GM13976 (cell line): ENCODE results near the gene CTNNA2.

ENCODE experiments used
- DNase-seq: peaks from one replicate; pipeline ENCODE4 v3.0.0; 2012; ENCODE audit warnings: low spot score
- in situ Hi-C: fragments of 300-500 bp; cut with MboI; formaldehyde crosslinking; loops from one replicate; pipeline ENCODE4 v1.12.0; 2022; ENCODE audit warnings: low sequenced_read_pairs, mixed read lengths, inconsistent platforms; ENCODE audit not compliant: unreplicated experiment
- TF ChIP-seq, protein P1 (sequence below): IDR thresholded peaks from 2 replicates; pipeline ENCODE4 v1.5.1; 2012; ENCODE audit warnings: borderline replicate concordance, mild to moderate bottlenecking; ENCODE audit not compliant: insufficient read depth; ENCODE audit errors: extremely low read depth, missing control alignments, control extremely low read depth

The CTNNA2 gene

DNA sequence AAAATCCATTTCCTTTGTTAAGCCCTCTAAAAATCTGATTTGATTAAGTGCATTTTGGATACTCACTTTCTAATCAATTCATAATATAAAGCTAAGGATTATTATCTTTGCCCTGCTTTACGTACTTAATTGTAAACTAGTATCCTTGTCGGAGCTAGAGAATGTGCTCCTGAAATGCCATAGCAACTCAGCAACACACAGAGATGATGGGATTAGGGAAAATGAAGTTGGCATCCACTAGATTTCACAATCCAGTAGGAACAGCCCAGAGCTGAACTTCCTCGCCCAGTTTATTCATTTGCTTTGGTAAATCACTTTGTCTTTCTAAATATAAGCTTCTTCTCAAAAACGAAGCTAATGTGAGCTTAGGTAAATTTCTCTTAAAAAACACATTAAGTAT is 386.3 kb downstream of the CTNNA2 start:
- DNase-seq: no peak
- in situ Hi-C loops: no loop called here
- TF ChIP-seq, protein P1, sequence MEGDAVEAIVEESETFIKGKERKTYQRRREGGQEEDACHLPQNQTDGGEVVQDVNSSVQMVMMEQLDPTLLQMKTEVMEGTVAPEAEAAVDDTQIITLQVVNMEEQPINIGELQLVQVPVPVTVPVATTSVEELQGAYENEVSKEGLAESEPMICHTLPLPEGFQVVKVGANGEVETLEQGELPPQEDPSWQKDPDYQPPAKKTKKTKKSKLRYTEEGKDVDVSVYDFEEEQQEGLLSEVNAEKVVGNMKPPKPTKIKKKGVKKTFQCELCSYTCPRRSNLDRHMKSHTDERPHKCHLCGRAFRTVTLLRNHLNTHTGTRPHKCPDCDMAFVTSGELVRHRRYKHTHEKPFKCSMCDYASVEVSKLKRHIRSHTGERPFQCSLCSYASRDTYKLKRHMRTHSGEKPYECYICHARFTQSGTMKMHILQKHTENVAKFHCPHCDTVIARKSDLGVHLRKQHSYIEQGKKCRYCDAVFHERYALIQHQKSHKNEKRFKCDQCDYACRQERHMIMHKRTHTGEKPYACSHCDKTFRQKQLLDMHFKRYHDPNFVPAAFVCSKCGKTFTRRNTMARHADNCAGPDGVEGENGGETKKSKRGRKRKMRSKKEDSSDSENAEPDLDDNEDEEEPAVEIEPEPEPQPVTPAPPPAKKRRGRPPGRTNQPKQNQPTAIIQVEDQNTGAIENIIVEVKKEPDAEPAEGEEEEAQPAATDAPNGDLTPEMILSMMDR: no peak

DNA sequence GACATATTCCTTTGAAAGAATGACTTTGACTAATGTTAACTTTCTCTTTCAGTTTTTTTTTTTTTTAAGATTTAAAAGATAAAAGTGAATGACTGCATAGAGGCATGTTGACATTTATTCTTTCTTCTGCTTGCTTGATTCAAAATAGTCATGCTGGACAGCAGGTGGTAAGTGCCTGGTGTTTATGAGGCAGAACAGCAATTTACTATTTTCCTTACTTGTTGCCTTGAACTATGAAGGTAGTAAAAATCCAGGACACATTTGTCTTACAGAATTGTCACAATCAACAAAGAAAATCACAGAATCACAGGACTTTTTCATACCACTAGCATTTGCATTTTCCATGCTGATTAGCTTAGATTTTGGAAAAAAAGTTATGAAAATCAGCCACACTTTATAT is 388.3 kb downstream of the CTNNA2 start:
- in situ Hi-C loops: no loop called here
- TF ChIP-seq, protein P1: no peak
- DNase-seq: no peak

DNA sequence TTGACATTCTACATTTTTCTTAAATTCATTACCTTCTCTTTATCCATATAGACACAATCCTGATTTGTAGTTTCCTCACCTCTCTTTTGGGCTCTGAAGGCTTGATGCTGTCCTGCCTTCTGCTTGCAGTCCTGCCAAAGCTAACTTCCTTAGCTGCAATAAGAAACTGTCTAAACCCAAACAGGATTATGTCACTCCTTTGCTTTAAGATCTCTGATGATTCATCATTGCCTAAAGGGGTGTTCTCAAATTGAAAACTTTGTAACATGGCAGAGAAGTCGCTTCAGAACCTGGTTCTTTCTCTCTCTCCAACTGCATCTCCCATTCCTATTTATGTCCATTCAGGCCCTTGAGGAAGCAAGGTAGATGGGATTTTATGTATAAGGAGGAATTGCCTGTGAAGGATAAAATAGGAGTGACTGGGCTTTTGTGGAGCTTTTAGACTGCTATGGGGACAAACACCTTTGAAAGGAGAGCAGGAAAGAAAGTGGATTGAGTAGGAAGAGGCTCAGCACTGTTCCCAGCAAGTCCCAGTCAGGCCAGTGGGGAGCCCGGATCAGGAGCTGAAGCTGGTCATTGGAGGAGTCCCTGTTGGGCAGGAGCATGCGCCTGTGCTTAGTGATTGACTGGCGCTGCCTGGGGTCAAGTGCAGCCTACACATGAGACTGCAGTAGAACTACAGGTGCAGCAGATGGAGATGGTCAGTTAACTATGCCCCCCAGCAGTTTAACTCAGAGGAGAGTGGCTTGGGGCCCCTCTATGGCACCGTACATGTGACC is 390.6 kb downstream of the CTNNA2 start:
- no peak for DNase-seq
- TF ChIP-seq, protein P1: no peak
- in situ Hi-C loops: no loop called here

DNA sequence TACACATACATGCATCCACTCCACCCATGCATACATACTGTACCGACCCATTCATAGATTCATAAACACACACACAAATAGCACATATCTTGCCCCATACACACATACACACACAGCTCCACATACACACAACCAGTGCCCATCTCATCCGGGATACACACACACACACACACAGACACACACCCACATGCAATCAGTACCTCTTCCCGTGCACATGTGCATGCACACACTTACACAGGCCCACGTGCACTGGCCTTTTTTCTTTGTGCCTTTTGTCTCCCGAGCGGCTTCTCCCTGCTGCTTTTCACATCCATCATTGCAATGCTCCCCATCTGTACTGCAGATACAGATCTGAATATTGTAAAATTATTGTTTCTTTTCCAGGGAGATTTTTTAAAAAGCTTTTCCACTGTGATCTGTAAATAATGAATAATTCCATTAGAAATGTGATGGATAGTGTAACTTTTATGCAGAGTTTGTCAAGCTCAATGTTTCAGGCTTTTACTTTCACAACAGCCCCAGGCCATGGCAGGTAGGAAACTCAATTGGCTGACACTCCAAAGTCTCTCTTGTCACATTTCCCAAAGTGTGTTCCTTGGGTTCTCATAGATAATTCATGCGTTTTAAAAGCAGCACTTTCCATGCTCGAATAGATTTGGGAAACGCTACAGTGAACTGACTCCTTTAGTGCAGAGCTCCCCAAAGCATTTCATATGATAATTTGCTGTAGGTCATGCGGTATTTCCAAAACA is 393.5 kb downstream of the CTNNA2 start:
- TF ChIP-seq, protein P1: no peak
- in situ Hi-C loops: no loop called here
- no peak for DNase-seq

DNA sequence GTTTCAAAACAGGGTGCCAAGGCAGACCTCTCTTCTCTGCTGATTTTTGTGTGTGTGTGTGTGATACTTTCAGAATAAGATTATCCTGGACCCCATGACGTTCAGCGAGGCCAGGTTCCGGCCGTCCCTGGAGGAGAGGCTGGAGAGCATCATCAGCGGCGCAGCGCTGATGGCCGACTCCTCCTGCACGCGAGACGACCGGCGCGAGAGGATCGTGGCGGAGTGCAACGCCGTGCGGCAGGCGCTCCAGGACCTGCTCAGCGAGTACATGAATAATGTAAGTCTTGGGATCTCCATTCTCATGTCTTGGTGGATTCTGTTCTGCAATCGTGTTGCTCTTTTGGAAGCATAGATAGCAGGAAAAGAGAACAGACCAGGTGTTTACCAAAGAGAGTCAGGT is 396.7 kb downstream of the CTNNA2 start:
- TF ChIP-seq, protein P1: no peak
- DNase-seq: no peak
- in situ Hi-C loops: no loop called here

DNA sequence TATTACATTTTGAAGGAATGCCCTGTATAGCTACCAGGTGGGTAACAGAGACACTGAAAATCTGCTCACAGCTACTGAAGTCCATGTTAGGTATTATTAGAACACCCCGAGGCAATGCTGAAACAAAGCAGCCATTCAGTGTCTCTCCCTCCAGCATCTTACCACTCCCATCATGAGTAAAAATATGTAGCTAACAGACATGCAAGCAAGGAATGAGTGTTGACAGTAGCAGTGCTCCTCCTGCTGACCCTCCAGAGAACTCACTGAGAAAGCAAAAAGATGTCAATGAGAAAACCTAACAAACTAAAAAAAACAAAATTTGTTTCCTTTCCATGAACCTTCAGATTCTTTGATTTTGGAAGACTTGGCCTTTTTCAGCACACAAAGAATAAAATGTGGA is 397.8 kb downstream of the CTNNA2 start:
- TF ChIP-seq, protein P1: no peak
- in situ Hi-C loops: no loop called here
- DNase-seq: no peak
